GM21360 (cell line): ENCODE results near the gene MTM1.
A peak's percentile ranks its signal among the peaks of the same experiment; 100 is the strongest.

ENCODE experiments used
- ATAC-seq: cut with Tn5 transposase; IDR thresholded peaks from one replicate; pipeline ENCODE4 v1.9.1; 2021; ENCODE audit warnings: mild to moderate bottlenecking, moderate library complexity; ENCODE audit not compliant: unreplicated experiment

MTM1 gene

GRCh38 chrX:150599226-150599625 lies 30.8 kb downstream of the MTM1 start:
- ATAC-seq, result no peak

GRCh38 chrX:150602296-150602695 lies 33.9 kb downstream of the MTM1 start:
- no peak for ATAC-seq

- no peak for ATAC-seq
These were observed 34.3 kb downstream of the MTM1 start for GRCh38 chrX:150602743-150603142.

GRCh38 chrX:150605603-150606002 lies 37.2 kb downstream of the MTM1 start:
- no peak for ATAC-seq

- no peak for ATAC-seq
These were observed 38.8 kb downstream of the MTM1 start for GRCh38 chrX:150607201-150607600.

- no peak for ATAC-seq
These were observed 41.6 kb downstream of the MTM1 start for GRCh38 chrX:150610043-150610442.

- ATAC-seq, result no peak
These were observed 42.0 kb downstream of the MTM1 start for GRCh38 chrX:150610446-150610845.

GRCh38 chrX:150615356-150615755 lies 46.9 kb downstream of the MTM1 start:
- ATAC-seq, result no peak

- ATAC-seq, result no peak
These were observed 47.9 kb downstream of the MTM1 start for GRCh38 chrX:150616179-150616862.

GRCh38 chrX:150616863-150617198 lies 48.4 kb downstream of the MTM1 start:
- no peak for ATAC-seq

GRCh38 chrX:150621652-150622051 lies 53.2 kb downstream of the MTM1 start:
- no peak for ATAC-seq

- ATAC-seq, result no peak
These were observed 55.2 kb downstream of the MTM1 start for GRCh38 chrX:150623583-150623982.

GRCh38 chrX:150625097-150625496 lies 56.7 kb downstream of the MTM1 start:
- ATAC-seq, result no peak

- no peak for ATAC-seq
These were observed 57.5 kb downstream of the MTM1 start for GRCh38 chrX:150625875-150626274.

GRCh38 chrX:150627957-150628356 lies 59.5 kb downstream of the MTM1 start:
- no peak for ATAC-seq

GRCh38 chrX:150635952-150636351 lies 67.5 kb downstream of the MTM1 start:
- peak; percentile 95 for ATAC-seq

GRCh38 chrX:150642423-150642822 lies 74.0 kb downstream of the MTM1 start:
- ATAC-seq, result no peak

- ATAC-seq, result no peak
These were observed 74.8 kb downstream of the MTM1 start for GRCh38 chrX:150643271-150643670.

- no peak for ATAC-seq
These were observed 75.5 kb downstream of the MTM1 start for GRCh38 chrX:150643958-150644357.

- no peak for ATAC-seq
These were observed 76.0 kb downstream of the MTM1 start for GRCh38 chrX:150644422-150644821.

- no peak for ATAC-seq
These were observed 78.9 kb downstream of the MTM1 start for GRCh38 chrX:150647331-150647730.

GRCh38 chrX:150648296-150648940 lies 80.0 kb downstream of the MTM1 start:
- no peak for ATAC-seq
